ENCODE data around the gene DDX49. TPM values are rescaled to one million over a fixed set of nuclear protein-coding genes. Genes with fewer than 3 reads are reported as not detected.

The DDX49 gene
- total and polyA plus RNA-seq, 2 donors (not counting 1 experiment from before 2014, with no cell fraction given): 38.9 to 47.5 TPM

GRCh38 chr19:18910801-18911436 lies 8.6 kb upstream of the DDX49 start:
- Histone ChIP-seq H3K27me3 (replicated peaks in 1 of 4; ENCODE audit: control extremely low read depth in 1 of 4, control insufficient read depth in 3 of 4, insufficient read depth in 4 of 4, low read length in 3 of 4) (no peaks in the 10 kb centered on the region), H3K9ac (ENCODE audit: low read length) (no peak overlapping the region), H3K79me2 (ENCODE audit: control insufficient read depth, insufficient read depth, low read length) (peaks cover 59% of the 10 kb centered on the region), H3K4me3 (ENCODE audit: control extremely low read depth in 1 of 5, extremely low read depth in 1 of 5, insufficient read depth in 1 of 5, low read depth in 2 of 5, low read length in 4 of 5) (no peak overlapping the region), H3K36me3 (replicated peaks in 1 of 2; ENCODE audit: control extremely low read depth in 1 of 2, control insufficient read depth in 1 of 2, extremely low read depth in 1 of 2, insufficient read depth in 2 of 2, low read length in 1 of 2) (peaks cover 0 to 65% of the 10 kb centered on the region in 2 experiments), H4K20me1 (ENCODE audit: control insufficient read depth, insufficient read depth, low read length, poor library complexity, severe bottlenecking) (peaks cover 87% of the 10 kb centered on the region), H3K4me1 (ENCODE audit: control insufficient read depth in 2 of 2, insufficient read depth in 2 of 2, low read length in 2 of 2) (no peaks in the 10 kb centered on the region), H3K9me3 (ENCODE audit: control extremely low read depth in 1 of 3, control insufficient read depth in 2 of 3, insufficient read depth in 1 of 3, low read length in 2 of 3) (no peaks in the 10 kb centered on the region), H3K4me2 (replicated peaks; ENCODE audit: low read depth, low read length, poor library complexity, severe bottlenecking) (no peak overlapping the region), H2AFZ (ENCODE audit: insufficient read depth, low read depth, low read length, poor library complexity, severe bottlenecking) (no peak overlapping the region), H3K27ac (ENCODE audit: low read length in 2 of 2) (no peak overlapping the region)
- intact Hi-C loops (cut with micrococcal nuclease): no loop called here
- no peak overlapping the region for H3K27ac Mint-ChIP-seq
- peaks cover 10% of the 10 kb centered on the region for H3K4me1 Mint-ChIP-seq
- H3K9me3 Mint-ChIP-seq (ENCODE audit: insufficient read depth): no peaks in the 10 kb centered on the region
- ATAC-seq (ENCODE audit: low read depth) (no peak), DNase-seq (no peak)
- POLR2A ChIA-PET: no interaction called here
- 98% methylated on average over 15 of the region's 19 CpGs for WGBS (ENCODE audit: insufficient coverage)
- H3K27me3 Mint-ChIP-seq: no peaks in the 10 kb centered on the region
- no peak for TF ChIP-seq CTCF (IDR thresholded peaks at IDR 0.05)
- no peak for TF ChIP-seq EZH2 (IDR thresholded peaks at IDR 0.05; ENCODE audit: borderline replicate concordance, insufficient read depth, low read depth, low read length, poor library complexity, severe bottlenecking)
- no peak overlapping the region for H3K4me3 Mint-ChIP-seq
- CTCF ChIA-PET: no interaction called here

- no peak overlapping the region for H3K27ac ChIP-seq (ENCODE audit: low read length in 2 of 2)
- H3K9me3 ChIP-seq (ENCODE audit: control extremely low read depth in 1 of 3, control insufficient read depth in 2 of 3, insufficient read depth in 1 of 3, low read length in 2 of 3): no peaks in the 10 kb centered on the region
- ATAC-seq (ENCODE audit: low read depth) (no peak), DNase-seq (no peak)
- Mint-ChIP-seq H3K4me3 (no peak overlapping the region), H3K4me1 (peaks cover 19% of the 10 kb centered on the region), H3K9me3 (ENCODE audit: insufficient read depth) (no peaks in the 10 kb centered on the region), H3K27me3 (no peaks in the 10 kb centered on the region), H3K27ac (no peak overlapping the region)
- peaks cover 78% of the 10 kb centered on the region for H4K20me1 ChIP-seq (ENCODE audit: control insufficient read depth, insufficient read depth, low read length, poor library complexity, severe bottlenecking)
- H3K4me1 ChIP-seq (ENCODE audit: control insufficient read depth in 2 of 2, insufficient read depth in 2 of 2, low read length in 2 of 2): peaks cover 3 to 8% of the 10 kb centered on the region in 2 donors
- no peak overlapping the region for H2AFZ ChIP-seq (ENCODE audit: insufficient read depth, low read depth, low read length, poor library complexity, severe bottlenecking)
- WGBS (ENCODE audit: insufficient coverage): 97% methylated on average over 14 of the region's 14 CpGs
- TF ChIP-seq EZH2 (IDR thresholded peaks at IDR 0.05; ENCODE audit: borderline replicate concordance, insufficient read depth, low read depth, low read length, poor library complexity, severe bottlenecking) (no peak), CTCF (IDR thresholded peaks at IDR 0.05) (no peak)
- H3K4me3 ChIP-seq (ENCODE audit: control extremely low read depth in 1 of 5, extremely low read depth in 1 of 5, insufficient read depth in 1 of 5, low read depth in 2 of 5, low read length in 4 of 5): no peak overlapping the region
- CTCF ChIA-PET: no interaction called here
- H3K9ac ChIP-seq (ENCODE audit: low read length): no peak overlapping the region
- no peak overlapping the region for H3K4me2 ChIP-seq (replicated peaks; ENCODE audit: low read depth, low read length, poor library complexity, severe bottlenecking)
- intact Hi-C loops (cut with micrococcal nuclease): no loop called here
- peaks cover 79% of the 10 kb centered on the region for H3K79me2 ChIP-seq (ENCODE audit: control insufficient read depth, insufficient read depth, low read length)
- POLR2A ChIA-PET: interaction anchor here (0.6 kb wide), 1 partner anchor 442 kb away, joined by 3 read pairs; no protein-coding TSS in a partner anchor
- H3K36me3 ChIP-seq (replicated peaks in 1 of 2; ENCODE audit: control extremely low read depth in 1 of 2, control insufficient read depth in 1 of 2, extremely low read depth in 1 of 2, insufficient read depth in 2 of 2, low read length in 1 of 2): peaks cover 0 to 52% of the 10 kb centered on the region in 2 experiments
- no peaks in the 10 kb centered on the region for H3K27me3 ChIP-seq (replicated peaks in 1 of 4; ENCODE audit: control extremely low read depth in 1 of 4, control insufficient read depth in 3 of 4, insufficient read depth in 4 of 4, low read length in 3 of 4)
These were observed 6.6 kb upstream of the DDX49 start for GRCh38 chr19:18912933-18913332.
